GM12875 (cell line): ENCODE data around the gene RAB6A.
"Not testable (repeated sequence)": the region's sequence is repeated elsewhere in the genome, so short reads cannot be mapped to it uniquely, and the experiment has no call there.

ENCODE experiments used
- H3K4me3 ChIP-seq: one replicate; pipeline ENCODE4 v1.5.1; 2011; ENCODE audit warnings: low read depth, low read length, control low read depth
- TF ChIP-seq, protein P1 (sequence below): IDR thresholded peaks from 2 replicates; pipeline ENCODE4 v1.5.1; 2011; ENCODE audit warnings: low read depth, mild to moderate bottlenecking, control low read depth, inconsistent platforms, low read length, moderate library complexity, borderline replicate concordance; ENCODE audit not compliant: insufficient read depth

RAB6A gene

DNA sequence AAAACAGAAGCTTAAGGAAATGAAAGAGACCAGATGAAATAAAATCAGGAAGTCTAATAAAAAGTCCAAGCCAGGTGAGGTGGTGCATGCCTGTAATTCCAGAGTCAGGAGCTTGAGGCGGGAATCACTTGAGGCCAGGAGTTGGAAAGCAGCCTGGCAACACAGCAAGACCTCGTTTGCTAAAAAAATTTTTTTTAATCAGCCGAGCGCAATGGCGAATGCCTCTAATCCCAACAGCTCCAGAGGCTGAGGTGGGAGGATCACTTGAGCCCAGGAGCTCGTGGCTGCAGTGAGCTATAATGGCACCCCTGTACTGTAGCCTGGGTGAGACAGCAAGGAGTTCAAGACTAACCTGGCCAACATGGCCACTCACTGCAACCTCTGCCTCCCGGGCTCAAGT lies 8.0 kb downstream of the RAB6A start:
- H3K4me3 ChIP-seq: no peak overlapping the region
- TF ChIP-seq, protein P1, sequence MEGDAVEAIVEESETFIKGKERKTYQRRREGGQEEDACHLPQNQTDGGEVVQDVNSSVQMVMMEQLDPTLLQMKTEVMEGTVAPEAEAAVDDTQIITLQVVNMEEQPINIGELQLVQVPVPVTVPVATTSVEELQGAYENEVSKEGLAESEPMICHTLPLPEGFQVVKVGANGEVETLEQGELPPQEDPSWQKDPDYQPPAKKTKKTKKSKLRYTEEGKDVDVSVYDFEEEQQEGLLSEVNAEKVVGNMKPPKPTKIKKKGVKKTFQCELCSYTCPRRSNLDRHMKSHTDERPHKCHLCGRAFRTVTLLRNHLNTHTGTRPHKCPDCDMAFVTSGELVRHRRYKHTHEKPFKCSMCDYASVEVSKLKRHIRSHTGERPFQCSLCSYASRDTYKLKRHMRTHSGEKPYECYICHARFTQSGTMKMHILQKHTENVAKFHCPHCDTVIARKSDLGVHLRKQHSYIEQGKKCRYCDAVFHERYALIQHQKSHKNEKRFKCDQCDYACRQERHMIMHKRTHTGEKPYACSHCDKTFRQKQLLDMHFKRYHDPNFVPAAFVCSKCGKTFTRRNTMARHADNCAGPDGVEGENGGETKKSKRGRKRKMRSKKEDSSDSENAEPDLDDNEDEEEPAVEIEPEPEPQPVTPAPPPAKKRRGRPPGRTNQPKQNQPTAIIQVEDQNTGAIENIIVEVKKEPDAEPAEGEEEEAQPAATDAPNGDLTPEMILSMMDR: no peak

DNA sequence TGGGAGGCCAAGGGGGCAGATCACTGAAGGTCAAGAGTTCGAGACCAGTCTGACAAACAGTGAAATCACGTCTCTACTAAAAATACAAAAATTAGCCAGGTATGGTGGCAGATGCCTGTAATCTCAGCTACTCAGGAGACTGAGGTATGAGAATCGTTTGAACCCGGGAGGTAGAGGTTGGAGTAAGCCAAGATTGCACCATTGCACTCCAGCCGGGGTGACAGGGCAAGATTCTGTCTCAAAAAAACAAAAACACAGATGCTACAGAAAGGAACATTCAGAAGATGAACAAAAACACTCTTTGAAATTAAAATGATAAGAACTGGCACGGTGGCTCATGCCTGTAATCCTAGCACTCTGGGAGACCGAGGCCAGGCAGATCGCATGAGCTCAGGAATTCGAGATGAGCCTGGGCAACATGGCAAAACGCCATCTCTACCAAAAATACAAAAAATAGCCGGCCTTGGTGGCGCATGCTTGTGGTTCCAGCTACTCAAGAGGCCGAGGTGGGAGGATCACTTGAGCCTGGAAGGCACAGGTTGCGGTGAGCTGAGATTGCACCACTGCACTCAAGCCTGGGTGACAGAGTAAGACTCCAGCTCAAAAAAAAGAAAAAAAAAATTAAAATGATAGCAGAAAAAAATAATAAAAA lies 8.5 kb downstream of the RAB6A start:
- TF ChIP-seq, protein P1: no peak
- H3K4me3 ChIP-seq: no peak overlapping the region

DNA sequence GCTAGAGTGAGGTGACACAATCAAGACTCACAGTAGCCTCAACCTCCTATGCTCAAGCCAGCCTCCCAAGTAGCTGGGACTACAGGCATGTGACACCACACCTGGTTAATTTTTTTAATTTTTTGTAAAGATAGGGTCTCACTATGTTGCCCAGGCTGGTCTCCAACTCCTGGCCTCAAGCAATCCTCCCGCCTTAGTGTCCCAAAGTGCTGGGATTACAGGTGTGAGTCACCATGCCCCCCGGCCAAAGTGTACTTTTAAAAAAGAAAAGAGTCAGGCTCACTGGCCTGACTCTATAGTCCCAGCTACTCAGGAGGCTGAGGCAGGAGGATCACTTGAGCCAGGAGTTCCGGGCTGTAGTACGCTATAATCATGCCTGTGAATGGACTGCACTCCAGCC lies 10.0 kb downstream of the RAB6A start:
- not testable (repeated sequence) for H3K4me3 ChIP-seq

DNA sequence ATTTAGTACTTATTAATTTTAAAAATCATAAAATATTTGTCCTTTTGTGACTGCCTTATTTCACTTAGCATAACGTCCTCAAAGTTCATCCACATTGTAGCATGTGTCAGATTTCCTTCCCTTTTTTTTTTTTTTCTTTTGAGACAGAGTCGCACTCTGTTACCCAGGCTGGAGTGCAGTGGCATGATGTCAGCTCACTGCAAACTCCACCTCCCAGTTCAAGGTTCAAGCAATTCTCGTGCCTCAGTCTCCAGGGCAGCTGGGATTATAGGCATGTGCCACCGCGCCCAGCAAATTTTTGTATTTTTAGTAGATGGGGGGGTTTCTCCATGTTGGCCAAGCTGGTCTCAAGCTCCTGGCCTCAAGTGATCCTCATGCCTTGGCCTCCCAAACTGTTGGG lies 10.6 kb downstream of the RAB6A start:
- no peak overlapping the region for H3K4me3 ChIP-seq
- TF ChIP-seq, protein P1: no peak

DNA sequence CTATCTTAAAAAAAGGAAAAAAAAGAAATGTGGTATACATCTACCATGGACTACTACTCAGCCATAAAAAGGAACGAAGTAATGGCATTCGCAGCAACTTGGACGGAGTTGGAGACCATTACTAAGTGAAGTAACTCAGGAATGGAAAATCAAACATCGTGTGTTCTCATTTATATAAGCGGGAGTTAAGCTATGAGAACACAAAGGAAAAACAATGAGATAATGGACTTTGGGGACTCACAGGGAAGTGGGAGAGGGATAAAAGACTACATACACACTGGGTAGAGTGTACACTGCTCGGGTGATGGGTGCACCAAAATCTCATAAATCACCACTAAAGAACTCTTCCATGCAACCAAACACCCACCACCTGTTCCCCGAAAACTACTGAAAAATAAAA lies 11.8 kb downstream of the RAB6A start:
- TF ChIP-seq, protein P1: no peak
- no peak overlapping the region for H3K4me3 ChIP-seq

DNA sequence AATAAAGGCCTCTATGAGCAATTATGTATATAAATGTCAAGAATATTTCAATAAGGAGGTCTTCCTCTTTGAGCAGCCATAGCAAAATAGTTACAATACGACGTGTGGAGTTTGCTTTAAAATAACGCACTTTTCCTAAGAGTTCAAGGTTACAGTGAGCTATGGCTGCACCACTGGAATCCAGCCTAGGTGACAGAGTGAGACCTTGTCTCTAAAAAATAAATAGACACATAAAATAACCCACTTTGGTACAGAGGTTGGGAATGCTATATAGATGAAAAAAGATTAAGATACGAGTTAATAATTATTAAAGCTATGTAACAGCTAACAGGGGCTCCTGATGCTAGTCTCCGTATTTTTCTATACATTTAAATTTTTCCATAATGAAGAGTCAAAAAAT lies 12.6 kb downstream of the RAB6A start:
- TF ChIP-seq, protein P1: no peak

DNA sequence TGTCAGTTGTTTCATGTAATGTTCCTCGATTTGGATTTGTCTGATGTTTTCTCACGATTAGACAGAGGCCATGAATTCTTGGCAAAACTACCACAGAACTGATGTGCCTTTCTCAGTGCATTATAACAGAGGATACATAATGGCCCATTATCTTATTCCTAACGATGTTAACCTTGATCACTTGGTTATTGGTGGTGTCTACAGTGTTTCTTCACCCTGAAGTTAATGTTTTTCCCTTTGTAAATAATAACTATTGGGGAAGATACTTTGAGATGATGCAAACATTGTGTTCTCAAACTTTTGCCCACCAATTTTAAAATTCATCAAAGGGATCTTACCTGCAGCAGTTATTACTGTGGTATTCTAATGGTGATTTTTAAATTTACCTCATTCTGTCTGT lies 13.1 kb downstream of the RAB6A start:
- H3K4me3 ChIP-seq: no peak overlapping the region
- TF ChIP-seq, protein P1: no peak

More for the DNA sequence above, 12.6 kb downstream of the RAB6A start:
- no peak overlapping the region for H3K4me3 ChIP-seq
